Stimulated activated naive CD8-positive, alpha-beta T cell treated with anti-CD3 and anti-CD28 coated beads, Interleukin-15, Interleukin-2, amounts not matched to agents 100 ng/mL and 50 ng/mL, for 24 hours (primary cell): ENCODE data around the gene DNAH17.
"Not testable (repeated sequence)": the region's sequence is repeated elsewhere in the genome, so short reads cannot be mapped to it uniquely, and the experiment has no call there.

ENCODE experiments used
- H3K27ac Mint-ChIP-seq: one replicate; pipeline ENCODE4 v1.8.0; 2021; ENCODE audit warnings: mild to moderate bottlenecking, mixed read lengths
- H3K27me3 Mint-ChIP-seq: one replicate; pipeline ENCODE4 v1.8.0; 2021; ENCODE audit warnings: mixed read lengths
- H3K36me3 Mint-ChIP-seq: one replicate; pipeline ENCODE4 v1.8.0; 2021; ENCODE audit warnings: low read depth, mixed read lengths
- H3K4me1 Mint-ChIP-seq: one replicate; pipeline ENCODE4 v1.8.0; 2021; ENCODE audit warnings: low read depth, mixed read lengths
- H3K4me3 Mint-ChIP-seq: one replicate; pipeline ENCODE4 v1.8.0; 2021; ENCODE audit warnings: mild to moderate bottlenecking, mixed read lengths
- H3K9me3 Mint-ChIP-seq: one replicate; pipeline ENCODE4 v1.8.0; 2021; ENCODE audit warnings: mixed read lengths

The DNAH17 gene

GRCh38 chr17:78515480-78515879, 61.7 kb downstream of the DNAH17 start:
- Mint-ChIP-seq H3K27me3 (no peaks in the 10 kb centered on the region), H3K4me3 (no peak overlapping the region), H3K9me3 (no peaks in the 10 kb centered on the region), H3K27ac (no peak overlapping the region), H3K36me3 (no peaks in the 10 kb centered on the region), H3K4me1 (no peaks in the 10 kb centered on the region)

GRCh38 chr17:78514521-78514920, 62.7 kb downstream of the DNAH17 start:
- Mint-ChIP-seq H3K27ac (no peak overlapping the region), H3K27me3 (no peaks in the 10 kb centered on the region), H3K36me3 (no peaks in the 10 kb centered on the region), H3K4me1 (no peaks in the 10 kb centered on the region), H3K9me3 (no peaks in the 10 kb centered on the region), H3K4me3 (no peak overlapping the region)

- H3K4me1 Mint-ChIP-seq, result no peaks in the 10 kb centered on the region
- no peaks in the 10 kb centered on the region for H3K36me3 Mint-ChIP-seq
- H3K27me3 Mint-ChIP-seq, result no peaks in the 10 kb centered on the region
- H3K4me3 Mint-ChIP-seq, result no peak overlapping the region
- H3K27ac Mint-ChIP-seq, result no peak overlapping the region
- no peaks in the 10 kb centered on the region for H3K9me3 Mint-ChIP-seq
Observed at GRCh38 chr17:78512976-78513375, 64.2 kb downstream of the DNAH17 start.

GRCh38 chr17:78510141-78511075, 66.8 kb downstream of the DNAH17 start:
- H3K4me1 Mint-ChIP-seq, result no peaks in the 10 kb centered on the region
- H3K27ac Mint-ChIP-seq, result no peak overlapping the region
- no peaks in the 10 kb centered on the region for H3K36me3 Mint-ChIP-seq
- no peaks in the 10 kb centered on the region for H3K27me3 Mint-ChIP-seq
- H3K4me3 Mint-ChIP-seq, result no peak overlapping the region
- H3K9me3 Mint-ChIP-seq, result no peaks in the 10 kb centered on the region

- no peaks in the 10 kb centered on the region for H3K27me3 Mint-ChIP-seq
- H3K4me1 Mint-ChIP-seq, result no peaks in the 10 kb centered on the region
- no peak overlapping the region for H3K4me3 Mint-ChIP-seq
- H3K9me3 Mint-ChIP-seq, result no peaks in the 10 kb centered on the region
- no peaks in the 10 kb centered on the region for H3K36me3 Mint-ChIP-seq
- no peak overlapping the region for H3K27ac Mint-ChIP-seq
Observed at GRCh38 chr17:78507526-78507925, 69.7 kb downstream of the DNAH17 start.

- Mint-ChIP-seq H3K4me3 (no peak overlapping the region), H3K27ac (no peak overlapping the region), H3K27me3 (no peaks in the 10 kb centered on the region), H3K36me3 (no peaks in the 10 kb centered on the region), H3K4me1 (no peaks in the 10 kb centered on the region), H3K9me3 (no peaks in the 10 kb centered on the region)
Observed at GRCh38 chr17:78506454-78507309, 70.5 kb downstream of the DNAH17 start.

- no peaks in the 10 kb centered on the region for H3K27me3 Mint-ChIP-seq
- H3K4me1 Mint-ChIP-seq, result no peaks in the 10 kb centered on the region
- no peaks in the 10 kb centered on the region for H3K36me3 Mint-ChIP-seq
- no peak overlapping the region for H3K27ac Mint-ChIP-seq
- no peak overlapping the region for H3K4me3 Mint-ChIP-seq
- no peaks in the 10 kb centered on the region for H3K9me3 Mint-ChIP-seq
Observed at GRCh38 chr17:78504156-78504925, 72.9 kb downstream of the DNAH17 start.

- not testable (repeated sequence) for H3K4me1 Mint-ChIP-seq, H3K36me3 Mint-ChIP-seq, H3K27me3 Mint-ChIP-seq, H3K9me3 Mint-ChIP-seq, H3K27ac Mint-ChIP-seq, H3K4me3 Mint-ChIP-seq
Observed at GRCh38 chr17:78503388-78503787, 73.8 kb downstream of the DNAH17 start.

- no peaks in the 10 kb centered on the region for H3K9me3 Mint-ChIP-seq
- no peak overlapping the region for H3K4me3 Mint-ChIP-seq
- no peaks in the 10 kb centered on the region for H3K27me3 Mint-ChIP-seq
Observed at GRCh38 chr17:78502611-78503148, 74.5 kb downstream of the DNAH17 start.

GRCh38 chr17:78501241-78502036, 75.8 kb downstream of the DNAH17 start:
- Mint-ChIP-seq H3K4me1 (no peaks in the 10 kb centered on the region), H3K9me3 (no peaks in the 10 kb centered on the region), H3K4me3 (no peak overlapping the region), H3K27ac (no peak overlapping the region), H3K27me3 (no peaks in the 10 kb centered on the region), H3K36me3 (no peaks in the 10 kb centered on the region)

More at GRCh38 chr17:78502611-78503148, 74.5 kb downstream of the DNAH17 start:
- H3K4me1 Mint-ChIP-seq, result no peaks in the 10 kb centered on the region
- no peaks in the 10 kb centered on the region for H3K36me3 Mint-ChIP-seq
- H3K27ac Mint-ChIP-seq, result no peak overlapping the region

GRCh38 chr17:78500806-78501205, 76.4 kb downstream of the DNAH17 start:
- Mint-ChIP-seq H3K9me3 (no peaks in the 10 kb centered on the region), H3K27me3 (no peaks in the 10 kb centered on the region), H3K36me3 (no peaks in the 10 kb centered on the region), H3K4me1 (no peaks in the 10 kb centered on the region), H3K27ac (no peak overlapping the region), H3K4me3 (no peak overlapping the region)

GRCh38 chr17:78499715-78500540, 77.3 kb downstream of the DNAH17 start:
- H3K36me3 Mint-ChIP-seq, result no peaks in the 10 kb centered on the region
- H3K4me1 Mint-ChIP-seq, result no peaks in the 10 kb centered on the region
- H3K27me3 Mint-ChIP-seq, result no peaks in the 10 kb centered on the region
- no peaks in the 10 kb centered on the region for H3K9me3 Mint-ChIP-seq
- H3K27ac Mint-ChIP-seq, result no peak overlapping the region
- H3K4me3 Mint-ChIP-seq, result no peak overlapping the region

GRCh38 chr17:78498848-78499247, 78.3 kb downstream of the DNAH17 start:
- Mint-ChIP-seq H3K27ac (no peak overlapping the region), H3K4me1 (no peaks in the 10 kb centered on the region), H3K4me3 (no peak overlapping the region), H3K27me3 (no peaks in the 10 kb centered on the region), H3K36me3 (no peaks in the 10 kb centered on the region), H3K9me3 (no peaks in the 10 kb centered on the region)
